Right kidney (tissue), 1 donor: ENCODE measurements around the gene MAML2.

Experiments
- DNase-seq: peaks from one replicate; pipeline ENCODE4 v3.0.0-alpha.2; 2016

MAML2 gene

DNA sequence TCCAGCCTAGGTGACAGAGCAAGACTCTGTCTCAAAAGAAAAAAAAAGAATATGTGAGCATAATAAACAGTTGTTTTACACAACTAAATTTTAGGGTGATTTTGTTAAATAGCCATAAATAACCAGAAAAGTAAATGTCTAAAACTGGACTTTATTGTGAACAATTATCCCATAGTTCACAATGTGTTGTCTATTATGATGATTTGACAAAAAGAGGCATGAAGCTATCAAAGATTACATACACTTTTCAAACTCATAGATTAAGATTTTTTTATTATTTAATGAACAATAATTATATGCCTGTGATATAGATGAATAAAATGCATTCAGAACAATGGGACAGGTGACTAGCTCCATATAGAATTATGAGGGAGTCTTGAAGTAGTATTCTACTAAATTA lies 392.1 kb downstream of the MAML2 start:
- no peak for DNase-seq

DNA sequence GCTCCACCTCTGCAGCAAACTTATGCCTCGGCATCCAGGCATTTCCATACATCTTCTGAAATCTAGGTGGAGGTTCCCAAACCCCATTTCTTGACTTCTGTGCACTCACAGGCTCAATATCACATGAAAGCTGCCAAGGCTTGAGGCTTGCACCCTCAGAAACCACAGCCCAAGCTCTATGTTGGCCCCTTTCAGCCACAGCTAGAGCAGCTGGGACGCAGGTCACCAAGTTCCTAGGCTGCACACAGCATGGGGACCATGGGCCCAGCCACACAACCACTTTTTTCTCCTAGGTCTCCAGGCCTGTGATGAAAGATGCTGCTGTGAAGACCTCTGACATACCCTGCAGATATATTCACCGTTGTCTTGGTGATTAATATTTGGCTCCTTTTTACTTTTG lies 394.4 kb downstream of the MAML2 start:
- no peak for DNase-seq

GRCh38 chr11:95944623-95945022 lies 398.4 kb downstream of the MAML2 start:
- no peak for DNase-seq

GRCh38 chr11:95943546-95943945 lies 399.4 kb downstream of the MAML2 start:
- no peak for DNase-seq

DNA sequence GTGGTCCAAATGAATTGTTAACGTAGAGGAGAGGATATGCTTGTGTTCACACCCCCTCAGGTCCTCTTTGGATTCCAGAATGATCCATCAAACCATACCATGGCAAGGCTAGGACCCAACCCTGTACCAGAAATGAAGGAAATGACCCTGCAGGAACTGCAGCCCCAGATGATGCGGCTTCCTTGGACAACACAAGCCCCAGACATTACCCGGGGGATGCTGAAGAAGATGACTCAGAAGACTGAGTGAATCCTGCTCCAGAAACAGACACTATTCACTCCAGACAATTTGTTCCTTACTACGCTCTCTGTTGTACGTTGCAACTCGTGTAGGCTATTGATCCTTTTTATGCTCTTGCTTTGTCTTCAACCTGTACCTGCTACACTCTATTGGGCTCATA lies 403.9 kb downstream of the MAML2 start:
- DNase-seq = no peak

- DNase-seq = no peak
Observed at GRCh38 chr11:95937358-95937757, 405.6 kb downstream of the MAML2 start.

DNA sequence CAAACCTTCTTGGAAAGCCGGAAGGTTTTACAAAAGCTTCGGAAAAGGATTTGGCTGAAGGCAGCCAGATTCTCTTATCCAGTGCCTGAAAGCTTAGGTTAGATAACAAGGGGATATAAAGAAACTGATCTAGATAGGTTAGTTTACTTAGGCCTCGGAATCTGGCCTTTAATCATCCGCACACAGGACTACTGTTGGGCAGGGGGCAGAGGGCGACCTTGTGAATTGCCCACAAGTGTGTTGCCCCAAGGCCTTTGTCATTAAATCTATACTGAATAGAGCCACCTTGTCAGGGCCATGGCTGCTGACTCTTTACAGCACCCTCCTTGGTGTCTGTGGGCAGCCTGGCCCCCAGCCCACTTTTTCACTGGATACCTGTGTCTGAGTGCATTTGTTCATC lies 409.4 kb downstream of the MAML2 start:
- DNase-seq = no peak

DNA sequence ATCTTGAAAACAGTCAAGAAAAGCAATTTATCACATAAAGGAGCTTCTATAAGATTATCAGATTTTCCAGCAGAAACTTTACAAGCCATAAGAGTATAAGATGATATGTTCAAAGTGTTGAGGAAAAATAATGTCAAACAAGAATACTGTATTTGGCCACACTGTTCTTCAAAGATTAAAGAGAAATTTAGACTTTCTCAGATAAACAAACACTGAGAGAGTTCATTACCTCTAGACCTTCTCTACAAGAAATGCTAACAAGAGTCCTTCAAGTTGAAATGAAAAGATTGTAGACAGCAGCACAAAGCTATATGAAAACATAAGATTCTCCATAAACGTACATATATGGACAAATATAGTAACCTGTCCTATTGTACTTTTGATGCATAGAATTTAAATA lies 411.1 kb downstream of the MAML2 start:
- DNase-seq = no peak

GRCh38 chr11:95930948-95931347 lies 412.0 kb downstream of the MAML2 start:
- no peak for DNase-seq

DNA sequence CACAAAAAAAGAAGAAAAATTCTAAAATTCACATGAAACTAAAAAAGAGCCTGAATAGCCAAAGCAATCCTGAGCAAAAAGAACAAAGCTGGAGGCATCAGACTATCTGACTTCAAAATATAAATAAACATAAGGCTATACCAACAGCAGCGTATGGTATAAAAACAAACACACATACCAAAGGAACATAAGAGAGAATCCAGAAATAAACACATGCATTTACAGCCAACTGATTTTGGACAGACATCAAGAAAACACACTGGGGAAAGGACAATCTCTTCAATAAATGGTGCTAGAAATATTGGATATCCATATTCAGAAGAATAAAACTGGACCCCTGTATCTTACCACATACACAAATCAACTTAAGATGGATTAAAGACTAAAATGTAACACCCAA lies 416.3 kb downstream of the MAML2 start:
- DNase-seq = no peak
